SK-N-SH treated with all-trans-retinoic acid at 6 μM for 48 hours (cell line): Measurements from ENCODE around the gene RASA3.

Experiments used
- BACH2 ChIP-seq: fragments of 250-450 bp; sonication (Bioruptor Pico); IDR thresholded peaks from 2 replicates; pipeline ENCODE4 v1.9.0; 2021; ENCODE audit warnings: mild to moderate bottlenecking, borderline replicate concordance
- CSDC2 ChIP-seq: fragments of 250-450 bp; sonication (Bioruptor Pico); IDR thresholded peaks from 2 replicates; pipeline ENCODE4 v1.5.0; 2020; ENCODE audit warnings: mild to moderate bottlenecking, moderate library complexity
- ESRRG ChIP-seq: fragments of 250-450 bp; sonication (Bioruptor Pico); IDR thresholded peaks from 2 replicates; pipeline ENCODE4 v1.6.1; 2021; ENCODE audit warnings: mild to moderate bottlenecking
- RARB ChIP-seq: fragments of 250-450 bp; sonication (Bioruptor Pico); IDR thresholded peaks from 2 replicates; pipeline ENCODE4 v1.8.0; 2021; ENCODE audit warnings: mild to moderate bottlenecking, moderate library complexity
- SNAI2 ChIP-seq: fragments of 250-450 bp; sonication (Bioruptor Pico); IDR thresholded peaks from 2 replicates; pipeline ENCODE4 v1.5.0; 2020; ENCODE audit warnings: mild to moderate bottlenecking, moderate library complexity
- ZC3H10 ChIP-seq: fragments of 250-450 bp; sonication (Bioruptor Pico); IDR thresholded peaks from 2 replicates; pipeline ENCODE4 v1.5.1; 2021; ENCODE audit warnings: mild to moderate bottlenecking, moderate library complexity
- ZFP3 ChIP-seq: fragments of 250-450 bp; sonication (Bioruptor Pico); IDR thresholded peaks from 2 replicates; pipeline ENCODE4 v1.5.0; 2020; ENCODE audit warnings: mild to moderate bottlenecking, moderate library complexity
- ZFP30 ChIP-seq: fragments of 450-650 bp; formaldehyde crosslinking; IDR thresholded peaks from 2 replicates; pipeline ENCODE4 v1.5.0; 2022; ENCODE audit warnings: mild to moderate bottlenecking, moderate library complexity
- TF ChIP-seq, protein P1 (sequence below): fragments of 250-450 bp; sonication (Bioruptor Pico); IDR thresholded peaks from 2 replicates; pipeline ENCODE4 v1.8.0; 2020; ENCODE audit warnings: mild to moderate bottlenecking, moderate library complexity, borderline replicate concordance
- TF ChIP-seq, protein P2 (sequence below): fragments of 250-450 bp; sonication (Bioruptor Pico); IDR thresholded peaks from 2 replicates; pipeline ENCODE4 v1.5.0; 2020; ENCODE audit warnings: mild to moderate bottlenecking, moderate library complexity
- TF ChIP-seq, protein P3 (sequence below): fragments of 250-450 bp; sonication (Bioruptor Pico); IDR thresholded peaks from 2 replicates; pipeline ENCODE4 v1.5.1; 2021; ENCODE audit warnings: mild to moderate bottlenecking, moderate library complexity
- TF ChIP-seq, protein P4 (sequence below): fragments of 250-450 bp; sonication (Bioruptor Pico); IDR thresholded peaks from 2 replicates; pipeline ENCODE4 v1.8.0; 2021; ENCODE audit warnings: low read depth, mild to moderate bottlenecking, moderate library complexity, borderline replicate concordance
- TF ChIP-seq, protein P5 (sequence below): fragments of 250-450 bp; sonication (Bioruptor Pico); IDR thresholded peaks from 2 replicates; pipeline ENCODE4 v1.5.1; 2020; ENCODE audit warnings: low read depth, mild to moderate bottlenecking, moderate library complexity

DNA sequence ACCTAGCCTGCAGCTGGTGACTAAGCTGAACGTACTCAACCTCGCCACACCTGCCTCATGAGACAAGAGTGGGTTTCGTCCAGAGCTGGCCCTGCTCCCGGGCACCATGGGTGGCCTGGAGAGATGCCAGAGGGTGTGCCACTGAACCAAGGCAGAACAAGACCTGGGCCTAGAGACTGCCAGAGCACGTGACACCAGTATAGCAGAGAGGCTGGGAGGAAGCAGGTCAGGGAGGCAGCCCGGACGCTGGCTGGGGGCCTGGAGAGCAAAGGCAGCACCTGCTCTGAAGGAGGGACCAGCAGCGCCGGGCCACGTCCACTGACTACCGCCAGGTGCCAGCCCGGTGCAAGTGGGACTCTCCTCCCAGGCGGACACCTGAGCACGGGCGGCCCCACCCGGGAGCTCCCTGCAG lies 151.2 kb downstream of the RASA3 start:
- TF ChIP-seq SNAI2 (CRISPR knock-in tag) (no peak), ESRRG (no peak), ZC3H10 (no peak), ZFP3 (CRISPR knock-in tag) (no peak), CSDC2 (CRISPR knock-in tag) (no peak), BACH2 (CRISPR knock-in tag) (no peak), ZFP30 (CRISPR knock-in tag) (no peak), RARB (CRISPR knock-in tag) (no peak)
- TF ChIP-seq, protein P1, sequence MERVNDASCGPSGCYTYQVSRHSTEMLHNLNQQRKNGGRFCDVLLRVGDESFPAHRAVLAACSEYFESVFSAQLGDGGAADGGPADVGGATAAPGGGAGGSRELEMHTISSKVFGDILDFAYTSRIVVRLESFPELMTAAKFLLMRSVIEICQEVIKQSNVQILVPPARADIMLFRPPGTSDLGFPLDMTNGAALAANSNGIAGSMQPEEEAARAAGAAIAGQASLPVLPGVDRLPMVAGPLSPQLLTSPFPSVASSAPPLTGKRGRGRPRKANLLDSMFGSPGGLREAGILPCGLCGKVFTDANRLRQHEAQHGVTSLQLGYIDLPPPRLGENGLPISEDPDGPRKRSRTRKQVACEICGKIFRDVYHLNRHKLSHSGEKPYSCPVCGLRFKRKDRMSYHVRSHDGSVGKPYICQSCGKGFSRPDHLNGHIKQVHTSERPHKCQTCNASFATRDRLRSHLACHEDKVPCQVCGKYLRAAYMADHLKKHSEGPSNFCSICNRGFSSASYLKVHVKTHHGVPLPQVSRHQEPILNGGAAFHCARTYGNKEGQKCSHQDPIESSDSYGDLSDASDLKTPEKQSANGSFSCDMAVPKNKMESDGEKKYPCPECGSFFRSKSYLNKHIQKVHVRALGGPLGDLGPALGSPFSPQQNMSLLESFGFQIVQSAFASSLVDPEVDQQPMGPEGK (CRISPR knock-in tag), result no peak
- TF ChIP-seq, protein P2, sequence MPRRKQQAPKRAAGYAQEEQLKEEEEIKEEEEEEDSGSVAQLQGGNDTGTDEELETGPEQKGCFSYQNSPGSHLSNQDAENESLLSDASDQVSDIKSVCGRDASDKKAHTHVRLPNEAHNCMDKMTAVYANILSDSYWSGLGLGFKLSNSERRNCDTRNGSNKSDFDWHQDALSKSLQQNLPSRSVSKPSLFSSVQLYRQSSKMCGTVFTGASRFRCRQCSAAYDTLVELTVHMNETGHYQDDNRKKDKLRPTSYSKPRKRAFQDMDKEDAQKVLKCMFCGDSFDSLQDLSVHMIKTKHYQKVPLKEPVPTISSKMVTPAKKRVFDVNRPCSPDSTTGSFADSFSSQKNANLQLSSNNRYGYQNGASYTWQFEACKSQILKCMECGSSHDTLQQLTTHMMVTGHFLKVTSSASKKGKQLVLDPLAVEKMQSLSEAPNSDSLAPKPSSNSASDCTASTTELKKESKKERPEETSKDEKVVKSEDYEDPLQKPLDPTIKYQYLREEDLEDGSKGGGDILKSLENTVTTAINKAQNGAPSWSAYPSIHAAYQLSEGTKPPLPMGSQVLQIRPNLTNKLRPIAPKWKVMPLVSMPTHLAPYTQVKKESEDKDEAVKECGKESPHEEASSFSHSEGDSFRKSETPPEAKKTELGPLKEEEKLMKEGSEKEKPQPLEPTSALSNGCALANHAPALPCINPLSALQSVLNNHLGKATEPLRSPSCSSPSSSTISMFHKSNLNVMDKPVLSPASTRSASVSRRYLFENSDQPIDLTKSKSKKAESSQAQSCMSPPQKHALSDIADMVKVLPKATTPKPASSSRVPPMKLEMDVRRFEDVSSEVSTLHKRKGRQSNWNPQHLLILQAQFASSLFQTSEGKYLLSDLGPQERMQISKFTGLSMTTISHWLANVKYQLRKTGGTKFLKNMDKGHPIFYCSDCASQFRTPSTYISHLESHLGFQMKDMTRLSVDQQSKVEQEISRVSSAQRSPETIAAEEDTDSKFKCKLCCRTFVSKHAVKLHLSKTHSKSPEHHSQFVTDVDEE (CRISPR knock-in tag), result no peak
- TF ChIP-seq, protein P3, sequence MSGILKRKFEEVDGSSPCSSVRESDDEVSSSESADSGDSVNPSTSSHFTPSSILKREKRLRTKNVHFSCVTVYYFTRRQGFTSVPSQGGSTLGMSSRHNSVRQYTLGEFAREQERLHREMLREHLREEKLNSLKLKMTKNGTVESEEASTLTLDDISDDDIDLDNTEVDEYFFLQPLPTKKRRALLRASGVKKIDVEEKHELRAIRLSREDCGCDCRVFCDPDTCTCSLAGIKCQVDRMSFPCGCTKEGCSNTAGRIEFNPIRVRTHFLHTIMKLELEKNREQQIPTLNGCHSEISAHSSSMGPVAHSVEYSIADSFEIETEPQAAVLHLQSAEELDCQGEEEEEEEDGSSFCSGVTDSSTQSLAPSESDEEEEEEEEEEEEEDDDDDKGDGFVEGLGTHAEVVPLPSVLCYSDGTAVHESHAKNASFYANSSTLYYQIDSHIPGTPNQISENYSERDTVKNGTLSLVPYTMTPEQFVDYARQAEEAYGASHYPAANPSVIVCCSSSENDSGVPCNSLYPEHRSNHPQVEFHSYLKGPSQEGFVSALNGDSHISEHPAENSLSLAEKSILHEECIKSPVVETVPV (CRISPR knock-in tag), result no peak
- TF ChIP-seq, protein P4, sequence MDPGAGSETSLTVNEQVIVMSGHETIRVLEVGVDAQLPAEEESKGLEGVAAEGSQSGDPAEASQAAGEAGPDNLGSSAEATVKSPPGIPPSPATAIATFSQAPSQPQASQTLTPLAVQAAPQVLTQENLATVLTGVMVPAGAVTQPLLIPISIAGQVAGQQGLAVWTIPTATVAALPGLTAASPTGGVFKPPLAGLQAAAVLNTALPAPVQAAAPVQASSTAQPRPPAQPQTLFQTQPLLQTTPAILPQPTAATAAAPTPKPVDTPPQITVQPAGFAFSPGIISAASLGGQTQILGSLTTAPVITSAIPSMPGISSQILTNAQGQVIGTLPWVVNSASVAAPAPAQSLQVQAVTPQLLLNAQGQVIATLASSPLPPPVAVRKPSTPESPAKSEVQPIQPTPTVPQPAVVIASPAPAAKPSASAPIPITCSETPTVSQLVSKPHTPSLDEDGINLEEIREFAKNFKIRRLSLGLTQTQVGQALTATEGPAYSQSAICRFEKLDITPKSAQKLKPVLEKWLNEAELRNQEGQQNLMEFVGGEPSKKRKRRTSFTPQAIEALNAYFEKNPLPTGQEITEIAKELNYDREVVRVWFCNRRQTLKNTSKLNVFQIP, result no peak
- TF ChIP-seq, protein P5, sequence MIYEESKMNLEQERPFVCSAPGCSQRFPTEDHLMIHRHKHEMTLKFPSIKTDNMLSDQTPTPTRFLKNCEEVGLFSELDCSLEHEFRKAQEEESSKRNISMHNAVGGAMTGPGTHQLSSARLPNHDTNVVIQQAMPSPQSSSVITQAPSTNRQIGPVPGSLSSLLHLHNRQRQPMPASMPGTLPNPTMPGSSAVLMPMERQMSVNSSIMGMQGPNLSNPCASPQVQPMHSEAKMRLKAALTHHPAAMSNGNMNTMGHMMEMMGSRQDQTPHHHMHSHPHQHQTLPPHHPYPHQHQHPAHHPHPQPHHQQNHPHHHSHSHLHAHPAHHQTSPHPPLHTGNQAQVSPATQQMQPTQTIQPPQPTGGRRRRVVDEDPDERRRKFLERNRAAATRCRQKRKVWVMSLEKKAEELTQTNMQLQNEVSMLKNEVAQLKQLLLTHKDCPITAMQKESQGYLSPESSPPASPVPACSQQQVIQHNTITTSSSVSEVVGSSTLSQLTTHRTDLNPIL (CRISPR knock-in tag), result no peak
